Ascending aorta (tissue), 2 donors: ENCODE data around the gene ENOX1. TPM values are rescaled to one million over a fixed set of nuclear protein-coding genes. Genes with fewer than 3 reads are reported as not detected.

Experiments used
- DNase-seq, 2 donors: peaks; one replicate each; pipeline ENCODE4 v3.0.0-alpha.2; 2019; ENCODE audit warnings: low spot score in 2 of 2
- H3K27ac ChIP-seq, 2 donors: fragments of 200-600 bp; sonication (generic); one replicate each; pipeline ENCODE4 v1.5.1; 2016 to 2017; ENCODE audit warnings: mild to moderate bottlenecking in 1 of 2
- H3K27me3 ChIP-seq: fragments of 200-600 bp; sonication (generic); one replicate; pipeline ENCODE4 v1.5.1; 2017
- H3K36me3 ChIP-seq, 2 donors: fragments of 200-600 bp; sonication (generic); one replicate each; pipeline ENCODE4 v1.5.1; 2016
- H3K4me1 ChIP-seq, 2 donors: fragments of 200-600 bp; sonication (generic); one replicate each; pipeline ENCODE4 v1.5.1; 2016 to 2017; ENCODE audit warnings: mild to moderate bottlenecking in 1 of 2
- H3K4me3 ChIP-seq, 2 donors: fragments of 200-600 bp; sonication (generic); one replicate each; pipeline ENCODE4 v1.5.1; 2016 to 2017; ENCODE audit warnings: mild to moderate bottlenecking in 1 of 2
- H3K9me3 ChIP-seq, 2 donors: fragments of 200-600 bp; sonication (generic); one replicate each; pipeline ENCODE4 v1.5.1; 2016
- CTCF ChIP-seq, 3 experiments: fragments of 200-600 bp in 2 of 3; fragments of 450-650 bp in 1 of 3; sonication (generic) in 2 of 3; IDR thresholded peaks; one replicate each; pipeline ENCODE4 v1.5.1; 2016 to 2019; ENCODE audit warnings: antibody characterized with exemption in 3 of 3, mild to moderate bottlenecking in 1 of 3, moderate library complexity in 1 of 3
- intact Hi-C: fragments of 100-400 bp; cut with DNase I; formaldehyde crosslinking; loops from one replicate; pipeline ENCODE4 v1.15.1; 2023
- total RNA-seq: library from RNA; depleted of rRNA; stranded (reverse); fragments of >200 nt; gene quantifications from one replicate; pipeline ENCODE4 v1.1.0, GENCODE V29; 2016

ENOX1 gene
- total RNA-seq, 1 donor from 2014 or later = 0.21 TPM

- Histone ChIP-seq H3K27ac (no peak overlapping the region), H3K9me3 (no peaks in the 10 kb centered on the region), H3K36me3 (no peaks in the 10 kb centered on the region), H3K27me3 (no peaks in the 10 kb centered on the region), H3K4me1 (no peaks in the 10 kb centered on the region), H3K4me3 (no peak overlapping the region)
- TF ChIP-seq CTCF (IDR thresholded peaks at IDR 0.05) = no peak
- no peak for DNase-seq
- intact Hi-C loops = no loop called here
Observed at GRCh38 chr13:43760257-43760656, 26.5 kb downstream of the ENOX1 start.

- Histone ChIP-seq H3K36me3 (no peaks in the 10 kb centered on the region), H3K27me3 (no peaks in the 10 kb centered on the region), H3K9me3 (no peaks in the 10 kb centered on the region), H3K4me3 (no peak overlapping the region), H3K27ac (no peak overlapping the region), H3K4me1 (no peaks in the 10 kb centered on the region)
- TF ChIP-seq CTCF (IDR thresholded peaks at IDR 0.05) = no peak
- intact Hi-C loops = no loop called here
- no peak for DNase-seq
Observed at GRCh38 chr13:43758834-43759233, 27.9 kb downstream of the ENOX1 start.

- H3K27me3 ChIP-seq = no peaks in the 10 kb centered on the region
- no peaks in the 10 kb centered on the region for H3K36me3 ChIP-seq
Observed at GRCh38 chr13:43757266-43757665, 29.5 kb downstream of the ENOX1 start.

GRCh38 chr13:43755844-43756243 is 30.9 kb downstream of the ENOX1 start:
- no peaks in the 10 kb centered on the region for H3K9me3 ChIP-seq
- TF ChIP-seq CTCF (IDR thresholded peaks at IDR 0.05) = no peak
- H3K27me3 ChIP-seq = no peaks in the 10 kb centered on the region
- intact Hi-C loops = no loop called here
- H3K36me3 ChIP-seq = no peaks in the 10 kb centered on the region
- no peak overlapping the region for H3K4me3 ChIP-seq
- no peaks in the 10 kb centered on the region for H3K4me1 ChIP-seq
- H3K27ac ChIP-seq = no peak overlapping the region
- no peak for DNase-seq

More at GRCh38 chr13:43757266-43757665, 29.5 kb downstream of the ENOX1 start:
- TF ChIP-seq CTCF (IDR thresholded peaks at IDR 0.05) = no peak
- no peaks in the 10 kb centered on the region for H3K9me3 ChIP-seq
- no peak overlapping the region for H3K4me3 ChIP-seq
- no peak for DNase-seq
- H3K4me1 ChIP-seq = no peaks in the 10 kb centered on the region
- intact Hi-C loops = no loop called here
- H3K27ac ChIP-seq = no peak overlapping the region

GRCh38 chr13:43751624-43752023 is 35.1 kb downstream of the ENOX1 start:
- no peaks in the 10 kb centered on the region for H3K4me1 ChIP-seq
- no peak overlapping the region for H3K4me3 ChIP-seq
- intact Hi-C loops = no loop called here
- no peaks in the 10 kb centered on the region for H3K27me3 ChIP-seq
- H3K27ac ChIP-seq = no peak overlapping the region
- TF ChIP-seq CTCF (IDR thresholded peaks at IDR 0.05) = no peak
- H3K36me3 ChIP-seq = no peaks in the 10 kb centered on the region
- no peak for DNase-seq
- H3K9me3 ChIP-seq = no peaks in the 10 kb centered on the region

- Histone ChIP-seq H3K27me3 (no peaks in the 10 kb centered on the region), H3K36me3 (no peaks in the 10 kb centered on the region), H3K9me3 (no peaks in the 10 kb centered on the region), H3K27ac (no peak overlapping the region), H3K4me3 (no peak overlapping the region), H3K4me1 (no peaks in the 10 kb centered on the region)
- TF ChIP-seq CTCF (IDR thresholded peaks at IDR 0.05) = no peak
- DNase-seq = no peak
- intact Hi-C loops = no loop called here
Observed at GRCh38 chr13:43749503-43749902, 37.3 kb downstream of the ENOX1 start.
